ENCODE results near the gene KCNIP1.

The KCNIP1 gene

GRCh38 chr5:170581211-170581610 lies 77.4 kb downstream of the KCNIP1 start:
- Histone ChIP-seq H3K9me3 (ENCODE audit: control insufficient read depth, low read length) (no peaks in the 10 kb centered on the region), H3K36me3 (ENCODE audit: control insufficient read depth, insufficient read depth, low read length) (no peaks in the 10 kb centered on the region), H3K27ac (ENCODE audit: low read depth, low read length, severe bottlenecking) (no peak overlapping the region), H3K4me3 (ENCODE audit: extremely low read depth, insufficient read depth, low read length, poor library complexity, severe bottlenecking) (no peak overlapping the region), H3K4me1 (ENCODE audit: control insufficient read depth, insufficient read depth, low read length, poor library complexity, severe bottlenecking) (peaks cover 14% of the 10 kb centered on the region)
- WGBS, 2 experiments (ENCODE audit: insufficient coverage in 2 of 2), result 57 to 82% methylated on average over 1 of the region's 1 CpG

DNA sequence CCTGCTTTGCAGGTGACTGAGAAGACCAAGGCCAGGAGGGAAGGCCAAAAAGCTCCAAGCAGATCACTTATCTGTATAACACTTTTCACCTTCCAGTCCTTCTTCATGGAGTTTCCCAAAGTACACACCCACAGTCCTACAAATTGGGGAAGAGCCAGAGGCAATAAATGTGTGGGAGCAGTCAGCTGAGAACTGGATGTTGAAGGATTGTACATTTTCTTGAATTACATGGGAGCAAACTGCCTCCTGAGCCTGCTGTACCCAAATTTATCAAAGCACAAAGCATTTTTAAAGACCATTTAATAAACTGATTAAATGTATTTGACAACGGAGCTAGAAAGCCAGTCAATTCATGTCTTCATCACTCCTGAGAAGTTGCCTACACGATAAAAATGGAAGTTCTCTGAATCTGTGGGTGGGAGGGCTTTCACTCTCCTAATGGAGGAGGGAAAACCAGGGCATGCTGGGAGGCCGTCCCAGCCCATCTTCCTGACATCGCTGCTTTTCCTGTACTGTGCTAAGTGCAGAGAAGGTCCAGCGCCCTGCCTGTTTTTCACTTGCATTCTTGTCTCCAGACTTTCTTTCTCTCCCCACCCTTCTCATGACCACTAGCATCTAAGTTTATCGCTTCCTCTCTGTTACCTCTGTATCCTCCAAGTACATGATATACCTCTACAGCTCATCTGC lies 79.0 kb downstream of the KCNIP1 start:
- Histone ChIP-seq H3K9me3 (ENCODE audit: control insufficient read depth, low read length) (no peaks in the 10 kb centered on the region), H3K4me3 (ENCODE audit: extremely low read depth, insufficient read depth, low read length, poor library complexity, severe bottlenecking) (no peak overlapping the region), H3K27ac (ENCODE audit: low read depth, low read length, severe bottlenecking) (no peak overlapping the region), H3K4me1 (ENCODE audit: control insufficient read depth, insufficient read depth, low read length, poor library complexity, severe bottlenecking) (peaks cover 14% of the 10 kb centered on the region), H3K36me3 (ENCODE audit: control insufficient read depth, insufficient read depth, low read length) (no peaks in the 10 kb centered on the region)
- 93 to 100% methylated on average over 2 to 3 of the region's 6 CpGs for WGBS, 2 experiments (ENCODE audit: insufficient coverage in 2 of 2)

DNA sequence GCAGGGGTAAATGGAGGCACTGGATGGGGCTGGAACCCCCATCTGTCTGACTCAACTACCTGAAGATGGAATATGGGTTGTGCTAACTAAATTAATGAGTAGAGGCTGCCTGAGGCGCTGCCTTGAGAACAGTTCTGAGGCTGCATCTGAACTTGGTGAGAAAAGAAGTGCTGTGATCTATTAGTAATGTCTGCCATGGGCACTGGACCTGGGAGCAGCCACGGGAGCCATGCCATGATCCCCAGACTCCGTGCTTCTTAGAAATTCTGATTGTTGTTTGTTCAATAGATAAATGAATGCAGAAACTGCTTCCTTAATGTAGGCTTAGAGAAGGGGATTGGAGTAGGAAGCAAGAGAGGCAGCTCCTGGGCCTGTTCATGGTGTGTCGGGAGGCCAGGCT lies 80.2 kb downstream of the KCNIP1 start:
- H3K27ac ChIP-seq (ENCODE audit: low read depth, low read length, severe bottlenecking), result peak overlapping the region; percentile 75
- WGBS, 2 experiments (ENCODE audit: insufficient coverage in 2 of 2), result 88 to 90% methylated on average over 3 to 4 of the region's 4 CpGs
- no peak overlapping the region for H3K4me3 ChIP-seq (ENCODE audit: extremely low read depth, insufficient read depth, low read length, poor library complexity, severe bottlenecking)
- H3K36me3 ChIP-seq (ENCODE audit: control insufficient read depth, insufficient read depth, low read length), result no peaks in the 10 kb centered on the region
- H3K9me3 ChIP-seq (ENCODE audit: control insufficient read depth, low read length), result no peaks in the 10 kb centered on the region
- peaks cover 14% of the 10 kb centered on the region for H3K4me1 ChIP-seq (ENCODE audit: control insufficient read depth, insufficient read depth, low read length, poor library complexity, severe bottlenecking)

GRCh38 chr5:170584450-170585058 lies 80.7 kb downstream of the KCNIP1 start:
- no peak overlapping the region for H3K4me3 ChIP-seq (ENCODE audit: extremely low read depth, insufficient read depth, low read length, poor library complexity, severe bottlenecking)
- 67 to 76% methylated on average over 7 of the region's 7 CpGs for WGBS, 2 experiments (ENCODE audit: insufficient coverage in 2 of 2)
- H3K36me3 ChIP-seq (ENCODE audit: control insufficient read depth, insufficient read depth, low read length), result no peaks in the 10 kb centered on the region
- peaks cover 14% of the 10 kb centered on the region for H3K4me1 ChIP-seq (ENCODE audit: control insufficient read depth, insufficient read depth, low read length, poor library complexity, severe bottlenecking)
- peak overlapping the region; percentile 75 for H3K27ac ChIP-seq (ENCODE audit: low read depth, low read length, severe bottlenecking)
- H3K9me3 ChIP-seq (ENCODE audit: control insufficient read depth, low read length), result no peaks in the 10 kb centered on the region

- Histone ChIP-seq H3K36me3 (ENCODE audit: control insufficient read depth, insufficient read depth, low read length) (no peaks in the 10 kb centered on the region), H3K4me1 (ENCODE audit: control insufficient read depth, insufficient read depth, low read length, poor library complexity, severe bottlenecking) (peaks cover 14% of the 10 kb centered on the region), H3K27ac (ENCODE audit: low read depth, low read length, severe bottlenecking) (no peak overlapping the region), H3K9me3 (ENCODE audit: control insufficient read depth, low read length) (no peaks in the 10 kb centered on the region), H3K4me3 (ENCODE audit: extremely low read depth, insufficient read depth, low read length, poor library complexity, severe bottlenecking) (no peak overlapping the region)
- 82 to 90% methylated on average over 8 to 10 of the region's 14 CpGs for WGBS, 2 experiments (ENCODE audit: insufficient coverage in 2 of 2)
Measured at GRCh38 chr5:170585273-170585948, 81.6 kb downstream of the KCNIP1 start.

GRCh38 chr5:170587808-170588207 lies 84.0 kb downstream of the KCNIP1 start:
- H3K27ac ChIP-seq (ENCODE audit: low read depth, low read length, severe bottlenecking), result no peak overlapping the region
- no peaks in the 10 kb centered on the region for H3K36me3 ChIP-seq (ENCODE audit: control insufficient read depth, insufficient read depth, low read length)
- no peak overlapping the region for H3K4me3 ChIP-seq (ENCODE audit: extremely low read depth, insufficient read depth, low read length, poor library complexity, severe bottlenecking)
- peaks cover 14% of the 10 kb centered on the region for H3K4me1 ChIP-seq (ENCODE audit: control insufficient read depth, insufficient read depth, low read length, poor library complexity, severe bottlenecking)
- 42 to 50% methylated on average over 2 of the region's 2 CpGs for WGBS, 2 experiments (ENCODE audit: insufficient coverage in 2 of 2)
- H3K9me3 ChIP-seq (ENCODE audit: control insufficient read depth, low read length), result no peaks in the 10 kb centered on the region

DNA sequence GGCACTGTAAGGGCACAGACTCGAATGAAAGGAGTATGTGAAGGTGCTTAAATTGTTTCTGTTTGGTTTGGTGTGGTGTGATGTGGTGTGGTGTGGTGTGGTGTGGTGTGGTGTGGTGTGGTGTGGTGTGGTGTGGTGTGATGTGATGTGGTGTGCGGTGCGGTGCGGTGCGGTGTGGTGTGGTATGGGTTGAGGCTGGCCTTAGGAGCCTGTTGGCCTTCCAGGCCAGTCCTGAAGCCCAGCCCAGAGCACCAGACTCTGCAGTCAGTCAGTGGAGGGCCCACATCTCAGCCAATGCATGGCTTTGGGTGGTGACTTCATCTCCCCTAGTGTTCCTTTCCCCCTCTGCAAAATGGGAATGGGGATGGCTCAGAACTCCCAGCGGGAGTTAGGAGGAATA lies 85.8 kb downstream of the KCNIP1 start:
- peaks cover 5% of the 10 kb centered on the region for H3K4me1 ChIP-seq (ENCODE audit: control insufficient read depth, insufficient read depth, low read length, poor library complexity, severe bottlenecking)
- 86 to 100% methylated on average over 1 of the region's 6 CpGs for WGBS, 2 experiments (ENCODE audit: insufficient coverage in 2 of 2)
- no peak overlapping the region for H3K27ac ChIP-seq (ENCODE audit: low read depth, low read length, severe bottlenecking)
- no peaks in the 10 kb centered on the region for H3K9me3 ChIP-seq (ENCODE audit: control insufficient read depth, low read length)
- H3K4me3 ChIP-seq (ENCODE audit: extremely low read depth, insufficient read depth, low read length, poor library complexity, severe bottlenecking), result no peak overlapping the region
- H3K36me3 ChIP-seq (ENCODE audit: control insufficient read depth, insufficient read depth, low read length), result no peaks in the 10 kb centered on the region

- Histone ChIP-seq H3K36me3 (ENCODE audit: control insufficient read depth, insufficient read depth, low read length) (no peaks in the 10 kb centered on the region), H3K27ac (ENCODE audit: low read depth, low read length, severe bottlenecking) (no peak overlapping the region), H3K4me1 (ENCODE audit: control insufficient read depth, insufficient read depth, low read length, poor library complexity, severe bottlenecking) (no peaks in the 10 kb centered on the region), H3K9me3 (ENCODE audit: control insufficient read depth, low read length) (no peaks in the 10 kb centered on the region), H3K4me3 (ENCODE audit: extremely low read depth, insufficient read depth, low read length, poor library complexity, severe bottlenecking) (no peak overlapping the region)
- 67 to 88% methylated on average over 1 of the region's 3 CpGs for WGBS, 2 experiments (ENCODE audit: insufficient coverage in 2 of 2)
Measured at GRCh38 chr5:170590566-170590965, 86.7 kb downstream of the KCNIP1 start.

DNA sequence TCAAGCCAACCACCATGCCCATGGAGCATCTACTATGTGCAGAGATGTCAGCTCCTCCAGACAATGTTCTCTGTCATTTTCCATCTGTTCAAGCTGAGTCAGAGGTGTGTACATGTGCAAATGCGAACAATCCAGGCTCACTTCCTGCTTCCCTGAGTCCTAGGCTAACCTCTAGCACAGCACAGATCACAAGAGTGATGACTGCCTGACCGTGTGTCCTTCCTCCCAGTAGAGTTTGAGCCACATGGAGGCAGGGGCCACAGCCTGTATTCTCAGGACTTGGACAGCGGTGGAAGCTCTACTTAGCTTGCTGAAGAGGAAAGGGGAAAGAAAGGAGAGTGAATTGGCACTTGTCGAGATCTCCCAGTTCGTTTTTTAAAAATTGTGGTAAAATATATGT lies 87.2 kb downstream of the KCNIP1 start:
- 82 to 100% methylated on average over 1 to 3 of the region's 5 CpGs for WGBS, 2 experiments (ENCODE audit: insufficient coverage in 2 of 2)
- no peaks in the 10 kb centered on the region for H3K36me3 ChIP-seq (ENCODE audit: control insufficient read depth, insufficient read depth, low read length)
- H3K9me3 ChIP-seq (ENCODE audit: control insufficient read depth, low read length), result no peaks in the 10 kb centered on the region
- no peak overlapping the region for H3K27ac ChIP-seq (ENCODE audit: low read depth, low read length, severe bottlenecking)
- no peak overlapping the region for H3K4me3 ChIP-seq (ENCODE audit: extremely low read depth, insufficient read depth, low read length, poor library complexity, severe bottlenecking)
- no peaks in the 10 kb centered on the region for H3K4me1 ChIP-seq (ENCODE audit: control insufficient read depth, insufficient read depth, low read length, poor library complexity, severe bottlenecking)

DNA sequence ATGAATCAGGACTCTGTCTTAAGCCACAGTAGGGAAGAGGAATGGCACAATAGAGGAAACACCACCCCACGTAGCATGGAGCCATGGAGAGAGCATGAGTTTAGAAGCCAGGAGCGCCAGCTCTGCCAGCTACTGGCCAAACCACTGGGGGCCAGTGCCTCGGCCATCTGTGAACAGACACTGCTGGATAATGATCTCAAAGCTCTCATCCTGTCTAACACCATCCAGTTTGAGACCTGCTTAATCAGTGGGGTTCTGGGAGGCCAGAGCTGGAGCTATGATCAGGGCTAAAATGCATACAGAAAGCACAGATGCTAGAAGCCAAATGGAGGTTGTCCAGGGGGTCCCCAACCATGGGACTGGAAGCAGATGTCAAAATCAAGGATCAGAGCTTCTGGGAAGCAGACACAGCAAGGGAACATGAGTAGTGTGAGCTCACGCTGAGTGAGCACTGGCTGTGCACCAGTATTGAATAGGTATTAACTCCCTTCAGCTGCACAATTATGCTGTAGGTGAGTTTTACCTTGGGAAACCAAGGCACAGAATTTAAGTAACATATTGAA lies 92.7 kb downstream of the KCNIP1 start:
- no peaks in the 10 kb centered on the region for H3K36me3 ChIP-seq (ENCODE audit: control insufficient read depth, insufficient read depth, low read length)
- H3K4me1 ChIP-seq (ENCODE audit: control insufficient read depth, insufficient read depth, low read length, poor library complexity, severe bottlenecking), result peaks cover 30% of the 10 kb centered on the region
- no peaks in the 10 kb centered on the region for H3K9me3 ChIP-seq (ENCODE audit: control insufficient read depth, low read length)
- H3K4me3 ChIP-seq (ENCODE audit: extremely low read depth, insufficient read depth, low read length, poor library complexity, severe bottlenecking), result no peak overlapping the region
- H3K27ac ChIP-seq (ENCODE audit: low read depth, low read length, severe bottlenecking), result peak overlapping the region; percentile 78
- 92 to 93% methylated on average over 3 to 4 of the region's 4 CpGs for WGBS, 2 experiments (ENCODE audit: insufficient coverage in 2 of 2)
